Transverse colon (tissue), 4 donors: ENCODE results near the gene IPO5. TPM values are rescaled to one million over a fixed set of nuclear protein-coding genes. Genes with fewer than 3 reads are reported as not detected.
A peak's percentile ranks its signal among the peaks of the same experiment; 100 is the strongest.

ENCODE experiments used
- DNase-seq: peaks from one replicate; pipeline ENCODE4 v3.0.0-alpha.2; 2019
- H3K27ac ChIP-seq, 4 donors: fragments of 200-600 bp; sonication (generic); 2 replicates each; pipeline ENCODE4 v1.5.1; 2016 to 2018; ENCODE audit warnings: inconsistent platforms in 4 of 4
- H3K27me3 ChIP-seq: fragments of 200-600 bp; sonication (generic); 2 replicates; pipeline ENCODE4 v1.5.1; 2017; ENCODE audit warnings: inconsistent platforms
- H3K36me3 ChIP-seq, 4 donors: fragments of 200-600 bp; sonication (generic); 2 replicates each; pipeline ENCODE4 v1.5.1; 2017 to 2019; ENCODE audit warnings: inconsistent platforms in 4 of 4
- H3K4me1 ChIP-seq, 4 donors: fragments of 200-600 bp; sonication (generic); 2 replicates each; pipeline ENCODE4 v1.5.1; 2017 to 2020; ENCODE audit warnings: inconsistent platforms in 4 of 4
- H3K4me3 ChIP-seq, 4 donors: fragments of 200-600 bp; sonication (generic); 1 replicate in 1 of 4; 2 replicates in 3 of 4; pipeline versions ENCODE4 v1.5.1 to v1.6.1; 2017 to 2019; ENCODE audit warnings: inconsistent platforms in 4 of 4
- H3K9me3 ChIP-seq, 2 donors: fragments of 200-600 bp; sonication (generic); 2 replicates each; pipeline ENCODE4 v1.5.1; 2017 to 2019; ENCODE audit warnings: inconsistent platforms in 2 of 2
- CTCF ChIP-seq, 5 experiments: fragments of 200-600 bp in 3 of 5; fragments of 450-650 bp in 2 of 5; sonication (generic) in 3 of 5; IDR thresholded peaks; 1 replicate in 2 of 5; 2 replicates in 3 of 5; pipeline ENCODE4 v1.5.1; 2016 to 2017; ENCODE audit warnings: antibody characterized with exemption in 5 of 5, inconsistent platforms in 3 of 5, mild to moderate bottlenecking in 2 of 5, moderate library complexity in 1 of 5
- EP300 ChIP-seq: sonication (generic); formaldehyde crosslinking; IDR thresholded peaks from one replicate; pipeline ENCODE4 v1.6.1; 2017; ENCODE audit warnings: antibody characterized with exemption, low read depth
- POLR2A ChIP-seq: fragments of 450-650 bp; IDR thresholded peaks from one replicate; pipeline ENCODE4 v1.6.1; 2016; ENCODE audit warnings: antibody characterized with exemption, mild to moderate bottlenecking, moderate library complexity
- POLR2AphosphoS5 ChIP-seq, 3 donors: sonication (generic); formaldehyde crosslinking; IDR thresholded peaks; one replicate each; pipeline ENCODE4 v1.6.1; 2016; ENCODE audit warnings: antibody characterized with exemption in 3 of 3
- WGBS, 2 donors: methylation state at CpG; one replicate each; pipeline ENCODE4 v1.1.5; 2018; ENCODE audit warnings: low coverage in 1 of 2; 5-methylcytosine and 5-hydroxymethylcytosine counted together
- in situ Hi-C, 4 donors: fragments of 200-750 bp; cut with MboI; loops; one replicate each; pipeline versions ENCODE4 v1.15.0 to v1.15.1; 2017; ENCODE audit warnings: low sequenced_read_pairs in 3 of 4, low pct_ligation_motif_present in 1 of 4, low pct_unique_long_range_greater_than_20kb in 1 of 4
- intact Hi-C: fragments of 100-400 bp; cut with DNase I; formaldehyde crosslinking; loops from one replicate; pipeline ENCODE4 v1.15.1; 2023; ENCODE audit warnings: low total_unique reads
- total RNA-seq, 4 donors: library from RNA; depleted of rRNA; stranded (reverse); fragments of >200 nt; gene quantifications; one replicate each; pipeline ENCODE4 v1.1.0, GENCODE V29; 2016

IPO5 gene
- total RNA-seq: 100 to 1,000 TPM in 1 of 4 donors, 10 to 100 TPM in 3; 18.3 to 114 (median 51.9) TPM

GRCh38 chr13:97953376-97953970, at the start of gene IPO5:
Gene IPO5, plus strand, starts transcription at chr13:97953675. Its CDS starts 23,022 bp downstream, at chr13:97976697.
- WGBS, 2 donors: 74 to 77% methylated on average over 4 to 10 of the region's 10 CpGs
- intact Hi-C loops: no loop called here

DNA sequence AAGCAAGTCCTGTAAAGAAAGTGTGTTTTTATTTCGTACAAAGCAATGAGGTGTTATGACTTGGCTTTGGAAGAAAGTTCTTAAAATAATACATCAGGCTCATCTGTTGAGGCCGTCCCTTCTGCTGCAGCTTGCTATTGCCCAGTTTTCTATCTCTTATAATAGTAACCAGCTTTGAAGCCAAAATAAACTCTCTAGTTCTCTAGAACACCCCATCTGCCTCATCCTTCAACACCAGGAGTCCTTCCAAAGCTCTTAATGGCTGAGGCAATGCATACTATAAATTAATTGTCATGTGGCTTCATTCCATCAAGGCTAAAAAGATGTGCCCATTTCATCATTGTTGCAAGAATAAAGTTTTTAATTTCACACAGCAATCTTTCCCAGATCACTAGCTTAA, 49.4 kb upstream of the IPO5 start:
- Histone ChIP-seq H3K27ac (no peak overlapping the region), H3K4me3 (no peak overlapping the region), H3K36me3 (no peaks in the 10 kb centered on the region), H3K4me1 (peaks cover 0 to 7% (median 0%) of the 10 kb centered on the region in 4 donors), H3K9me3 (no peaks in the 10 kb centered on the region), H3K27me3 (no peaks in the 10 kb centered on the region)
- no peak for DNase-seq
- in situ Hi-C loops: no loop called here
- WGBS, 2 donors: 49 to 66% methylated on average over 2 of the region's 2 CpGs
- TF ChIP-seq POLR2A (no peak), EP300 (no peak), CTCF (IDR thresholded peaks at IDR 0.05) (no peak), POLR2AphosphoS5 (IDR thresholded peaks at IDR 0.05) (no peak)
- intact Hi-C loops: no loop called here

More at GRCh38 chr13:97953376-97953970, at the start of gene IPO5:
- no peak within 1 kb of the TSS for H3K27ac ChIP-seq
- no peaks in the 10 kb centered on the region for H3K27me3 ChIP-seq
- H3K9me3 ChIP-seq: no peaks in the 10 kb centered on the region
- H3K4me1 ChIP-seq: no peaks in the 10 kb centered on the region
- DNase-seq: no peak
- H3K36me3 ChIP-seq: no peaks in the 10 kb centered on the region
- no peak for TF ChIP-seq EP300
- no peak for TF ChIP-seq POLR2AphosphoS5 (IDR thresholded peaks at IDR 0.05)
- no peak for TF ChIP-seq POLR2A
- no peak for TF ChIP-seq CTCF (IDR thresholded peaks at IDR 0.05)
- H3K4me3 ChIP-seq: no peak within 1 kb of the TSS
- in situ Hi-C loops: no loop called here

DNA sequence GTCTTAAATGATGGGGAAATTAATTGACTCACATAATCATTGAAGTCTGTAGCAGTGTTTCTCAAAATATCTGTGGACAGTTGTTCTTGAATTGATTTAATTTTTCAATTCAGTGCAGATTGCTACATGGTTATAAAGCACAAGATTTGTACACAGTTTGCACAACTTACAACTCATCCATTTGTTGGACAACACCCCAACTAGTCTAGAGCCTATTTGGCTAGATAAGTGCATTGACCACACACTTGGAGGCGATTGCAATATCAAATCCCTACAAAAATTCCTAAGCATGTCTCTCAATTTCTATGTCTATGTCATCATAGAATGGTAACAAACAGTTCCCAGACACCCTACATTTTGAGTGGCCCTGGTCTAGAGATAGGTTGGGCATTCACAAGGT, 48.0 kb upstream of the IPO5 start:
- no peaks in the 10 kb centered on the region for H3K9me3 ChIP-seq
- H3K36me3 ChIP-seq: no peaks in the 10 kb centered on the region
- H3K27me3 ChIP-seq: no peaks in the 10 kb centered on the region
- no peak for TF ChIP-seq CTCF (IDR thresholded peaks at IDR 0.05)
- TF ChIP-seq EP300: no peak
- TF ChIP-seq POLR2A: no peak
- no peak for TF ChIP-seq POLR2AphosphoS5 (IDR thresholded peaks at IDR 0.05)
- no peak overlapping the region for H3K4me3 ChIP-seq
- intact Hi-C loops (no loop called here), in situ Hi-C loops (no loop called here)
- no peaks in the 10 kb centered on the region for H3K4me1 ChIP-seq
- 67 to 84% methylated on average over 1 of the region's 1 CpG for WGBS, 2 donors
- DNase-seq: no peak
- H3K27ac ChIP-seq: no peak overlapping the region

DNA sequence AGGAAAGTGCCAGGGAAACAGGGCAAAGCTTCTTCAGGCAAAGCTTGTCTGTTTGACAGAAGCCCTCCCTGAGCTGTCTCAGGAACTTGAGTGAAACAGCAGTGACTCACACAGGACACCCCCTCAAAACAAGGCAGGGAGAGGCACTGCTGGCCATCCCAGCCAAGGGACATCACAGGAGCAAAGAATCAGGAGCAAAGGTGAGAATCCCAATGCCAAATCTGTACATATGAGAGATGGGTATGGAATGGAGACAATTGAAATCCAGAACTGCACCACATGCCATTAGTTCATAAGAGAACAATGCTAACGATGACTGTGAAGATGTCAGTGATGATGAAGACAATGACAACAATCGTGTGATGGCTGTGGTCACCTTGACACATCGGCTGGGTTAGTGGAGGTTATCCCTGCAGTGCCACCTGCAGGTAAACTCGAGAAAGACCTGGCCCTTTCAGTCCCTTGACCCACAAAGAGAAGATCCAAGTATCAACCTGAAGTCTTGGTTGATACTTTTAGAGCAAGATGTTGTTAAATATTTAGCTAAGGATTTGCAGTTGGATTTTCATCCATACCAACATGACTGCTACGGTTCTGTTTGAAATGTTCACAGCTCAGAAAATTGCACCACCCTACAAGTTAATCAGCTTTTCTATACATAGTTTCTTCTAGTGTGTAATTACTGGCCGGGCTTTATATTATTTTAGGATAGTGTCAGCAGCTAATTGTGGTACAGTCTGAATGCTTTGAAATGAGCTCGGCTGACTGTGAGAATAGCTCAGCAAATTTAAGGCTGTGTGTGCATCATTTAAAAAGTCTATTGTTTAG, 42.0 kb upstream of the IPO5 start:
- no peaks in the 10 kb centered on the region for H3K36me3 ChIP-seq
- no peaks in the 10 kb centered on the region for H3K27me3 ChIP-seq
- no peak overlapping the region for H3K4me3 ChIP-seq
- no peak for DNase-seq
- no peaks in the 10 kb centered on the region for H3K9me3 ChIP-seq
- WGBS, 2 donors: 59 to 60% methylated on average over 6 to 7 of the region's 7 CpGs
- no peaks in the 10 kb centered on the region for H3K4me1 ChIP-seq
- H3K27ac ChIP-seq: no peak overlapping the region
- in situ Hi-C loops (no loop called here), intact Hi-C loops (no loop called here)
- TF ChIP-seq POLR2A: no peak
- TF ChIP-seq CTCF (IDR thresholded peaks at IDR 0.05): peak in 1 of 5 experiments; percentile 21
